ENCODE measurements around the gene JAKMIP2.

DNA sequence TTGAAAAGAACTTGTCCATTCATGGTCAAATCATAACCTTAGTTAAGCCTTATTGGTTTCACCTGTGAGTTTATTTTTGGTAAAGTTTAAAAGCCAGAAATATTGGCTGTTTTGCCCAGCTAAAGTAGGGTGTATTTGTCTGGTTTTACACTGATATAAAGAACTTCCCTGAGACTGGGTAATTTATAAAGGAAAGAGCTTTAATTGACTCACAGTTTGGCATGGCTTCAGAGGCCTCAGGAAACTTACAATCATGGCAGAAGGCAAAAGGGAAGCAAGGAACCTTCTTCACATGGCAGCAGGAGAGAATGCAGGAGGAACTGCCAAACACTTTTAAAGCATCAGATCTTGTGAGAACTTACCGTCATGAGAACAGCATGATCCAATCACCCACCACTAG lies 55.3 kb downstream of the JAKMIP2 start:
- TF ChIP-seq POLR2AphosphoS5 (IDR thresholded peaks at IDR 0.05; ENCODE audit: borderline replicate concordance, low read depth, low read length) (no peak), EZH2 (IDR thresholded peaks at IDR 0.05) (no peak)

Measured in SK-N-MC (cell line).